ENCODE results near the gene MYT1. TPM values are rescaled to one million over a fixed set of nuclear protein-coding genes. Genes with fewer than 3 reads are reported as not detected.
"Not testable (repeated sequence)": the region's sequence is repeated elsewhere in the genome, so short reads cannot be mapped to it uniquely, and the experiment has no call there.

MYT1 gene
- total RNA-seq, 8 experiments from 2014 or later = 0.10 to 42.7 (median 14.0) TPM

- H3K4me3 ChIP-seq = no peak overlapping the region
- in situ Hi-C loops (cut with MboI; ENCODE audit: low pct_unique_long_range_greater_than_20kb in 2 of 9, low sequenced_read_pairs in 9 of 9, unreplicated experiment in 9 of 9) = no loop called here
- H3K4me1 ChIP-seq (replicated peaks in 1 of 2) = no peaks in the 10 kb centered on the region
- 80 to 98% (median 90%) methylated on average over 2 to 18 of the region's 53 CpGs; no CpG with 5 or more reads in 4 of the 10 experiments for WGBS, 10 experiments
- H3K27ac ChIP-seq = no peak overlapping the region
- ATAC-seq (replicated peaks in 6 of 8) = peak in 4 of 8 experiments; percentile 29 to 42 (median 32)
These were observed 105.6 kb downstream of the MYT1 start for GRCh38 chr20:64269604-64270411.

- Histone ChIP-seq H3K4me1 (replicated peaks in 1 of 2) (no peaks in the 10 kb centered on the region), H3K4me3 (no peak overlapping the region), H3K27ac (no peak overlapping the region)
- 83 to 100% (median 98%) methylated on average over 1 to 10 of the region's 11 CpGs; no CpG with 5 or more reads in 4 of the 10 experiments for WGBS, 10 experiments
- in situ Hi-C loops (cut with MboI; ENCODE audit: low pct_unique_long_range_greater_than_20kb in 2 of 9, low sequenced_read_pairs in 9 of 9, unreplicated experiment in 9 of 9) = no loop called here
- no peak for ATAC-seq (replicated peaks in 6 of 8)
These were observed 107.4 kb downstream of the MYT1 start for GRCh38 chr20:64271636-64272035.

- H3K4me1 ChIP-seq (replicated peaks in 1 of 2) = no peaks in the 10 kb centered on the region
- no peak overlapping the region for H3K4me3 ChIP-seq
- in situ Hi-C loops (cut with MboI; ENCODE audit: low pct_unique_long_range_greater_than_20kb in 2 of 9, low sequenced_read_pairs in 9 of 9, unreplicated experiment in 9 of 9) = no loop called here
- ATAC-seq (replicated peaks in 6 of 8) = no peak
- 70 to 100% (median 90%) methylated on average over 1 to 18 of the region's 19 CpGs for WGBS, 10 experiments
- no peak overlapping the region for H3K27ac ChIP-seq
These were observed 108.9 kb downstream of the MYT1 start for GRCh38 chr20:64273109-64273508.

GRCh38 chr20:64276817-64277216, 112.6 kb downstream of the MYT1 start:
- 39 to 100% (median 91%) methylated on average over 2 to 5 of the region's 7 CpGs; no CpG with 5 or more reads in 1 of the 10 experiments for WGBS, 10 experiments
- in situ Hi-C loops (cut with MboI; ENCODE audit: low pct_unique_long_range_greater_than_20kb in 2 of 9, low sequenced_read_pairs in 9 of 9, unreplicated experiment in 9 of 9) = no loop called here
- Histone ChIP-seq H3K4me3 (no peak overlapping the region), H3K27ac (no peak overlapping the region), H3K4me1 (replicated peaks in 1 of 2) (no peaks in the 10 kb centered on the region)
- peak in 2 of 8 experiments; percentile 53 to 65 for ATAC-seq (replicated peaks in 6 of 8)

- peaks cover 0 to under 1% of the 10 kb centered on the region in 2 donors for H3K4me1 ChIP-seq (replicated peaks in 1 of 2)
- no peak overlapping the region for H3K4me3 ChIP-seq
- in situ Hi-C loops (cut with MboI; ENCODE audit: low pct_unique_long_range_greater_than_20kb in 2 of 9, low sequenced_read_pairs in 9 of 9, unreplicated experiment in 9 of 9) = no loop called here
- WGBS, 10 experiments = 63 to 100% (median 89%) methylated on average over 1 to 7 of the region's 10 CpGs; no CpG with 5 or more reads in 2 of the 10 experiments
- no peak overlapping the region for H3K27ac ChIP-seq
- no peak for ATAC-seq (replicated peaks in 6 of 8)
These were observed 113.5 kb downstream of the MYT1 start for GRCh38 chr20:64277571-64278316.

- in situ Hi-C loops (cut with MboI; ENCODE audit: low pct_unique_long_range_greater_than_20kb in 2 of 9, low sequenced_read_pairs in 9 of 9, unreplicated experiment in 9 of 9) = no loop called here
- Histone ChIP-seq H3K4me3 (no peak overlapping the region), H3K27ac (no peak overlapping the region), H3K4me1 (replicated peaks in 1 of 2) (peaks cover 0 to 2% of the 10 kb centered on the region in 2 donors)
- no peak for ATAC-seq (replicated peaks in 6 of 8)
- 79 to 100% (median 92%) methylated on average over 1 to 3 of the region's 4 CpGs; no CpG with 5 or more reads in 6 of the 10 experiments for WGBS, 10 experiments
These were observed 114.0 kb downstream of the MYT1 start for GRCh38 chr20:64278317-64278681.

- in situ Hi-C loops (cut with MboI; ENCODE audit: low pct_unique_long_range_greater_than_20kb in 2 of 9, low sequenced_read_pairs in 9 of 9, unreplicated experiment in 9 of 9) = no loop called here
- Histone ChIP-seq H3K27ac (no peak overlapping the region), H3K4me3 (no peak overlapping the region), H3K4me1 (replicated peaks in 1 of 2) (peaks cover 0 to 7% of the 10 kb centered on the region in 2 donors)
- 67 to 100% (median 75%) methylated on average over 1 to 3 of the region's 7 CpGs; no CpG with 5 or more reads in 3 of the 10 experiments for WGBS, 10 experiments
- no peak for ATAC-seq (replicated peaks in 6 of 8)
These were observed 115.7 kb downstream of the MYT1 start for GRCh38 chr20:64279826-64280459.

GRCh38 chr20:64280460-64280843, 116.2 kb downstream of the MYT1 start:
- 80 to 100% (median 100%) methylated on average over 1 to 3 of the region's 3 CpGs; no CpG with 5 or more reads in 3 of the 10 experiments for WGBS, 10 experiments
- no peak for ATAC-seq (replicated peaks in 6 of 8)
- Histone ChIP-seq H3K4me1 (replicated peaks in 1 of 2) (peaks cover 0 to 7% of the 10 kb centered on the region in 2 donors), H3K27ac (no peak overlapping the region), H3K4me3 (no peak overlapping the region)
- in situ Hi-C loops (cut with MboI; ENCODE audit: low pct_unique_long_range_greater_than_20kb in 2 of 9, low sequenced_read_pairs in 9 of 9, unreplicated experiment in 9 of 9) = no loop called here

- in situ Hi-C loops (cut with MboI; ENCODE audit: low pct_unique_long_range_greater_than_20kb in 2 of 9, low sequenced_read_pairs in 9 of 9, unreplicated experiment in 9 of 9) = no loop called here
- WGBS, 10 experiments = 6 to 100% (median 42%) methylated on average over 1 to 4 of the region's 4 CpGs; no CpG with 5 or more reads in 2 of the 10 experiments
- Histone ChIP-seq H3K4me1 (replicated peaks in 1 of 2) (peaks cover 0 to 7% of the 10 kb centered on the region in 2 donors), H3K27ac (no peak overlapping the region), H3K4me3 (no peak overlapping the region)
- ATAC-seq (replicated peaks in 6 of 8) = no peak
These were observed 119.4 kb downstream of the MYT1 start for GRCh38 chr20:64283646-64284045.

- H3K4me3 ChIP-seq; H3K27ac ChIP-seq; in situ Hi-C loops (cut with MboI; ENCODE audit: low pct_unique_long_range_greater_than_20kb in 2 of 9, low sequenced_read_pairs in 9 of 9, unreplicated experiment in 9 of 9); H3K4me1 ChIP-seq (replicated peaks in 1 of 2): not testable (repeated sequence)
- 87 to 90% methylated on average over 2 to 9 of the region's 46 CpGs; no CpG with 5 or more reads in 8 of the 10 experiments for WGBS, 10 experiments
- peak; percentile 59 to 74 (median 66) for ATAC-seq (replicated peaks in 6 of 8)
These were observed 121.6 kb downstream of the MYT1 start for GRCh38 chr20:64285579-64286446.

- in situ Hi-C loops (cut with MboI; ENCODE audit: low pct_unique_long_range_greater_than_20kb in 2 of 9, low sequenced_read_pairs in 9 of 9, unreplicated experiment in 9 of 9); H3K4me3 ChIP-seq; H3K4me1 ChIP-seq (replicated peaks in 1 of 2); H3K27ac ChIP-seq: not testable (repeated sequence)
- 100% methylated on average over 1 to 2 of the region's 30 CpGs; no CpG with 5 or more reads in 8 of the 10 experiments for whole genome bisulfite sequencing, 10 experiments
- peak in 4 of 8 experiments; percentile 12 to 55 (median 34) for ATAC-seq (replicated peaks in 6 of 8)
These were observed 122.4 kb downstream of the MYT1 start for GRCh38 chr20:64286447-64287263.

GRCh38 chr20:64287264-64287590, 123.0 kb downstream of the MYT1 start:
- H3K4me1 ChIP-seq (replicated peaks in 1 of 2); H3K27ac ChIP-seq; H3K4me3 ChIP-seq; in situ Hi-C loops (cut with MboI; ENCODE audit: low pct_unique_long_range_greater_than_20kb in 2 of 9, low sequenced_read_pairs in 9 of 9, unreplicated experiment in 9 of 9); ATAC-seq (replicated peaks in 6 of 8): not testable (repeated sequence)
- no CpG with 5 or more reads among the region's 3 CpGs for WGBS, 10 experiments
